HepG2 (cell line): ENCODE results near the gene CPNE5. TPM values are rescaled to one million over a fixed set of nuclear protein-coding genes. Genes with fewer than 3 reads are reported as not detected.

Experiments
- AHR ChIP-seq: IDR thresholded peaks from 2 replicates; pipeline ENCODE4 v1.6.1; 2018; ENCODE audit warnings: missing genetic modification reagents, missing compliant biosample characterization
- CERS6 ChIP-seq: sonication (generic); formaldehyde crosslinking; IDR thresholded peaks from 2 replicates; pipeline ENCODE4 v1.5.0; 2020; ENCODE audit warnings: missing genetic modification reagents
- DBP ChIP-seq: sonication (generic); formaldehyde crosslinking; IDR thresholded peaks from 2 replicates; pipeline ENCODE4 v1.4.0; 2020; ENCODE audit warnings: missing genetic modification reagents; ENCODE audit errors: not compliant biosample characterization
- ELK4 ChIP-seq: sonication (generic); formaldehyde crosslinking; IDR thresholded peaks from 2 replicates; pipeline ENCODE4 v1.9.0; 2021; ENCODE audit warnings: missing genetic modification reagents, borderline replicate concordance
- HDAC6 ChIP-seq: fragments of 200-600 bp; sonication (generic); IDR thresholded peaks from 2 replicates; pipeline ENCODE4 v1.7.0; 2017; ENCODE audit warnings: mild to moderate bottlenecking, antibody characterized with exemption, low read length, low read depth
- KDM6A ChIP-seq: IDR thresholded peaks from 2 replicates; pipeline ENCODE4 v1.6.1; 2016; ENCODE audit warnings: low read depth
- KLF6 ChIP-seq: IDR thresholded peaks from 2 replicates; pipeline ENCODE4 v1.8.0; 2016; ENCODE audit warnings: missing biosample characterization, missing genetic modification reagents
- MED1 ChIP-seq: sonication (generic); formaldehyde crosslinking; IDR thresholded peaks from 2 replicates; pipeline ENCODE4 v1.4.0; 2020; ENCODE audit warnings: missing genetic modification reagents
- POLR2AphosphoS2 ChIP-seq: IDR thresholded peaks from 2 replicates; pipeline ENCODE4 v1.6.1; 2011; ENCODE audit warnings: low read depth, low read length, improper control_type of control experiment
- RBM39 ChIP-seq: fragments of 200-400 bp; formaldehyde crosslinking; IDR thresholded peaks from one replicate; pipeline ENCODE4 v1.6.1; 2018; ENCODE audit warnings: antibody characterized with exemption, mild to moderate bottlenecking, low read depth, low read length; ENCODE audit not compliant: poor library complexity, severe bottlenecking
- SMAD1 ChIP-seq: sonication (generic); formaldehyde crosslinking; IDR thresholded peaks from 2 replicates; pipeline ENCODE4 v1.4.0; 2020; ENCODE audit warnings: missing genetic modification reagents, low read depth, mild to moderate bottlenecking, borderline replicate concordance
- TAF1 ChIP-seq: sonication (generic); formaldehyde crosslinking; IDR thresholded peaks from 2 replicates; pipeline ENCODE4 v1.4.0; 2020; ENCODE audit warnings: missing genetic modification reagents
- ZBTB20 ChIP-seq: sonication (generic); formaldehyde crosslinking; IDR thresholded peaks from 2 replicates; pipeline ENCODE4 v1.8.1; 2023; ENCODE audit warnings: missing genetic modification reagents, low read depth, mild to moderate bottlenecking, borderline replicate concordance
- ZC3H4 ChIP-seq: sonication (generic); formaldehyde crosslinking; IDR thresholded peaks from 2 replicates; pipeline ENCODE4 v1.4.0; 2020; ENCODE audit warnings: missing genetic modification reagents, borderline replicate concordance
- ZFP36L2 ChIP-seq: sonication (generic); formaldehyde crosslinking; IDR thresholded peaks from 2 replicates; pipeline ENCODE4 v1.4.0; 2020; ENCODE audit warnings: missing genetic modification reagents
- ZFP90 ChIP-seq: sonication (generic); formaldehyde crosslinking; IDR thresholded peaks from 2 replicates; pipeline ENCODE4 v1.8.0; 2022; ENCODE audit warnings: missing genetic modification reagents, mild to moderate bottlenecking, inconsistent platforms, borderline replicate concordance
- ZFYVE20 ChIP-seq: sonication (generic); formaldehyde crosslinking; IDR thresholded peaks from 2 replicates; pipeline ENCODE4 v1.8.0; 2023; ENCODE audit warnings: low read depth, mild to moderate bottlenecking, moderate library complexity, missing genetic modification reagents, borderline replicate concordance
- ZKSCAN8 ChIP-seq: IDR thresholded peaks from 2 replicates; pipeline ENCODE4 v1.6.1; 2016; ENCODE audit warnings: borderline replicate concordance, missing genetic modification reagents, missing compliant biosample characterization
- ZNF180 ChIP-seq: sonication (generic); formaldehyde crosslinking; IDR thresholded peaks from 2 replicates; pipeline ENCODE4 v1.4.0; 2020; ENCODE audit warnings: low read depth, missing genetic modification reagents, borderline replicate concordance
- ZNF235 ChIP-seq: sonication (generic); formaldehyde crosslinking; IDR thresholded peaks from 2 replicates; pipeline ENCODE4 v1.8.1; 2023; ENCODE audit warnings: mild to moderate bottlenecking, missing genetic modification reagents, borderline replicate concordance
- ZNF451 ChIP-seq: sonication (generic); formaldehyde crosslinking; IDR thresholded peaks from 2 replicates; pipeline ENCODE4 v1.5.0; 2020; ENCODE audit warnings: mild to moderate bottlenecking, missing genetic modification reagents
- ZNF572 ChIP-seq: sonication (generic); formaldehyde crosslinking; IDR thresholded peaks from 2 replicates; pipeline ENCODE4 v1.5.1; 2020; ENCODE audit warnings: mild to moderate bottlenecking, missing genetic modification reagents
- ZNF615 ChIP-seq: sonication (generic); formaldehyde crosslinking; IDR thresholded peaks from 2 replicates; pipeline ENCODE4 v1.5.0; 2020; ENCODE audit warnings: mild to moderate bottlenecking, missing genetic modification reagents, borderline replicate concordance
- ZNF747 ChIP-seq: sonication (generic); formaldehyde crosslinking; IDR thresholded peaks from 2 replicates; pipeline ENCODE4 v1.8.1; 2023; ENCODE audit warnings: missing genetic modification reagents, mild to moderate bottlenecking, borderline replicate concordance
- polyA plus RNA-seq, 8 experiments: library from polyadenylated mRNA; depleted of rRNA in 3 of 8; stranded (reverse) in 7 of 8; unstranded in 1 of 8; fragments of >200 nt; fragmentation: Illumina TruSeq in 4 of 8; extraction: Trizol in 4 of 8; gene quantifications; 2 replicates each; pipeline versions ENCODE4 v1.2.1 to v1.2.3, GENCODE V29; 2011 to 2016; ENCODE audit warnings: low read depth in 4 of 8, missing spikeins in 1 of 8, mixed read lengths in 1 of 8; ENCODE audit not compliant: insufficient read depth in 1 of 8
- total RNA-seq, 5 experiments: library from RNA; depleted of rRNA; stranded (reverse); fragments of >200 nt; fragmentation: Illumina TruSeq; extraction: Trizol; gene quantifications; 2 replicates each; pipeline ENCODE4 v1.2.3, GENCODE V29; 2016; ENCODE audit warnings: low read depth in 1 of 5
- TF ChIP-seq, protein P1 (sequence below): sonication (generic); formaldehyde crosslinking; IDR thresholded peaks from 2 replicates; pipeline ENCODE4 v1.4.0; 2020; ENCODE audit warnings: missing genetic modification reagents

CPNE5 gene
- total and polyA plus RNA-seq, 2 of the 13 experiments (the other 11 are each of a cell fraction or from before 2014, with no cell fraction given), result 0.16 TPM; not detected in 1

DNA sequence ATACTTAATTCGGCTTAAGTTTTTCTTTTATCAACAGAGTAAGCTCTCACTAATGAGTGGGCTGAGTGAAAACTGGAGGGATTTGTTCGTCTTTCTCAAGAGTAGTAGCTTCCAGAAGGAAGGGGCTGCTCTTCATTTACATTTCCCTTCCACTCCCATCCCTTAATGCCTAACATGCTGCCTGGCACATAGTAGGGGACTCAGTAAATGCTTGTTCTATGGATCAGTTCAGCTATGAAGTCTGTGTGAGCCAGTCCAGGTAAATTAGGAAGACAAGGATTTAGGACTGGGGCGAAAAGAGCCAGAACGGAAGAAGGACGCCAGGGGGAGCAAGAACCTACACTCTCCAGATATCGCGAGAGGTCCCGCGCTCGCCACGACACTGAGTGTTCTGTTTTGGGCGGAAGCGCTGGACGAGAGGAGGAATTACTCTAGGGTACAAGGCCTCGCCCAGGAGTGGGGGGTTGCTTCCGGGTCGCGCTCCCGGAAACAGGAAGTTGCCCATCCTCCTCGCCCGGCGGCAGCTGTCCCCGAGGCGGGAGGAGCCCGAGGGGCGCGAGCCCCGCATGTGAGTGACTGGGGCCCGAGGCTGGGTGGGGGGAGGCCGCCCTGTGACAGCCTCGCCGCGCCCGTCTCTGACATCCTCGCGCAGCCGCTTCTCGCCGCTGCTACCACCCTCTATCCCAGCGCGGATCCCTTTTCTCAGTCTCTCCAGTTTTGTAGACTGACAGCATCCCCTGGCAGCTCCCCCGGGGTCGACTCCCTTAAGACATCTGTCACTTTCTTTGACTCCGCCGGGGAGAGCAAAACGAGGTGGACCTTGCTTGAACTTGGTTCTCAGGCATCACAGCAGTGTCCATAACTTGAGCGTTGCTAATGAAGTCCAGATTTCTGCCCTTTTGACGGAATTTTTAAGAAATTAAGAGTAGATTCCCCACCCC lies 46.5 kb upstream of the CPNE5 start, which contains the start of gene C6orf89 (continued):
- peak; percentile 63 for TF ChIP-seq RBM39
- TF ChIP-seq ZNF451 (CRISPR knock-in tag), result peak; percentile 86; the same call in 1 of the 2 replicates
- TF ChIP-seq ZNF180 (CRISPR knock-in tag), result no peak
- TF ChIP-seq, protein P1, sequence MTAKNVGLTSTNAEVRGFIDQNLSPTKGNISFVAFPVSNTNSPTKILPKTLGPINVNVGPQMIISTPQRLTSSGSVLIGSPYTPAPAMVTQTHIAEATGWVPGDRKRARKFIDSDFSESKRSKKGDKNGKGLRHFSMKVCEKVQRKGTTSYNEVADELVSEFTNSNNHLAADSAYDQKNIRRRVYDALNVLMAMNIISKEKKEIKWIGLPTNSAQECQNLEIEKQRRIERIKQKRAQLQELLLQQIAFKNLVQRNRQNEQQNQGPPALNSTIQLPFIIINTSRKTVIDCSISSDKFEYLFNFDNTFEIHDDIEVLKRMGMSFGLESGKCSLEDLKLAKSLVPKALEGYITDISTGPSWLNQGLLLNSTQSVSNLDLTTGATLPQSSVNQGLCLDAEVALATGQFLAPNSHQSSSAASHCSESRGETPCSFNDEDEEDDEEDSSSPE (CRISPR knock-in tag), result peak; percentile 93
- TF ChIP-seq KLF6, result peak; percentile 92; the same call in 1 of the 2 replicates
- TF ChIP-seq ZNF572 (CRISPR knock-in tag), result 0 out of 2 replicates have a peak, but pooled peaks have one; percentile 69
- TF ChIP-seq POLR2AphosphoS2, result no peak
- TF ChIP-seq SMAD1, result peak; percentile 86; the same call in 1 of the 2 replicates
- TF ChIP-seq KDM6A (CRISPR knock-in tag), result no peak
- peak; percentile 87 for TF ChIP-seq ZKSCAN8 (CRISPR knock-in tag)
- TF ChIP-seq ZFP90 (CRISPR knock-in tag), result peak; percentile 90; the same call in 1 of the 2 replicates
- TF ChIP-seq ZFYVE20 (CRISPR knock-in tag), result no peak
- TF ChIP-seq AHR (CRISPR knock-in tag), result peak; percentile 85
- no peak for TF ChIP-seq DBP
- TF ChIP-seq ZBTB20, result peak; percentile 95; the same call in 1 of the 2 replicates
- peak; percentile 90; the same call in 1 of the 2 replicates for TF ChIP-seq ZNF747 (CRISPR knock-in tag)
- TF ChIP-seq ZNF615 (CRISPR knock-in tag), result no peak
- no peak for TF ChIP-seq HDAC6
- TF ChIP-seq TAF1 (CRISPR knock-in tag), result peak; percentile 77
- 0 out of 2 replicates have a peak, but pooled peaks have one; percentile 23 for TF ChIP-seq ZC3H4 (CRISPR knock-in tag)
- no peak; the same call in 1 of the 2 replicates for TF ChIP-seq ZFP36L2 (CRISPR knock-in tag)
- TF ChIP-seq ZNF235 (CRISPR knock-in tag), result no peak
- peak; percentile 47; the same call in 1 of the 2 replicates for TF ChIP-seq ELK4 (CRISPR knock-in tag)
- no peak for TF ChIP-seq CERS6
- peak; percentile 83; the same call in 1 of the 2 replicates for TF ChIP-seq MED1 (CRISPR knock-in tag)
